ENCODE data around the gene ANKDD1B. TPM values are rescaled to one million over a fixed set of nuclear protein-coding genes. Genes with fewer than 3 reads are reported as not detected.

ANKDD1B gene
- total RNA-seq, 1 experiment from 2014 or later = 0.10 TPM

- ChIA-PET POLR2A (no interaction called here), CTCF (no interaction called here)
- DNase-seq (ENCODE audit: low read depth, low spot score) (no peak), ATAC-seq (no peak)
- TF ChIP-seq POLR2AphosphoS5 (IDR thresholded peaks at IDR 0.05; ENCODE audit: low read depth, low read length) = no peak
- no peak for TF ChIP-seq REST (IDR thresholded peaks at IDR 0.05; ENCODE audit: insufficient read depth in 1 of 2, low read depth in 2 of 2, low read length in 1 of 2)
- TF ChIP-seq SIN3A (IDR thresholded peaks at IDR 0.05; ENCODE audit: borderline replicate concordance, insufficient read depth, low read depth, low read length) = no peak
- TF ChIP-seq TCF7L2 (IDR thresholded peaks at IDR 0.05; ENCODE audit: low read depth, low read length) = no peak
- no peak for TF ChIP-seq CTCF (IDR thresholded peaks at IDR 0.05)
- intact Hi-C loops (cut with micrococcal nuclease; ENCODE audit: unreplicated experiment) = no loop called here
- Histone ChIP-seq H3K4me1 (ENCODE audit: control insufficient read depth, insufficient read depth, low read length) (peaks cover 3% of the 10 kb centered on the region; the same call in 1 of the 2 replicates), H3K36me3 (ENCODE audit: control insufficient read depth, insufficient read depth, low read length) (0 out of 2 replicates have a peak, but pooled peaks cover 6% of the 10 kb centered on the region), H3K27ac (ENCODE audit: low read length) (no peak overlapping the region), H3K27me3 (ENCODE audit: control insufficient read depth, insufficient read depth, low read length) (no peaks in the 10 kb centered on the region), H3K4me3 (ENCODE audit: low read depth in 2 of 2, low read length in 2 of 2) (no peak overlapping the region), H3K9me3 (ENCODE audit: control insufficient read depth, insufficient read depth, low read depth, low read length) (no peaks in the 10 kb centered on the region)
- in situ Hi-C loops (cut with HindIII; ENCODE audit: low pct_unique_long_range_greater_than_20kb, low sequenced_read_pairs) = no loop called here
- no TSS peak for BruUV-seq (replicated peaks)
Observed at GRCh38 chr5:75672616-75673015, 61.4 kb downstream of the ANKDD1B start.

GRCh38 chr5:75675783-75676182 is 64.5 kb downstream of the ANKDD1B start:
- TF ChIP-seq TCF7L2 (IDR thresholded peaks at IDR 0.05; ENCODE audit: low read depth, low read length) (no peak), REST (IDR thresholded peaks at IDR 0.05; ENCODE audit: insufficient read depth in 1 of 2, low read depth in 2 of 2, low read length in 1 of 2) (no peak), CTCF (IDR thresholded peaks at IDR 0.05) (no peak), POLR2AphosphoS5 (IDR thresholded peaks at IDR 0.05; ENCODE audit: low read depth, low read length) (no peak), SIN3A (IDR thresholded peaks at IDR 0.05; ENCODE audit: borderline replicate concordance, insufficient read depth, low read depth, low read length) (no peak)
- Histone ChIP-seq H3K36me3 (ENCODE audit: control insufficient read depth, insufficient read depth, low read length) (peaks cover 9% of the 10 kb centered on the region), H3K27me3 (ENCODE audit: control insufficient read depth, insufficient read depth, low read length) (no peaks in the 10 kb centered on the region), H3K4me1 (ENCODE audit: control insufficient read depth, insufficient read depth, low read length) (no peaks in the 10 kb centered on the region; the same call in 1 of the 2 replicates), H3K4me3 (ENCODE audit: low read depth in 2 of 2, low read length in 2 of 2) (no peak overlapping the region), H3K27ac (ENCODE audit: low read length) (no peak overlapping the region), H3K9me3 (ENCODE audit: control insufficient read depth, insufficient read depth, low read depth, low read length) (no peaks in the 10 kb centered on the region)
- no TSS peak for BruUV-seq (replicated peaks)
- in situ Hi-C loops (cut with HindIII; ENCODE audit: low pct_unique_long_range_greater_than_20kb, low sequenced_read_pairs) = no loop called here
- ATAC-seq = no peak
- CTCF ChIA-PET = no interaction called here
- intact Hi-C loops (cut with micrococcal nuclease; ENCODE audit: unreplicated experiment) = no loop called here
- DNase-seq (ENCODE audit: low read depth, low spot score) = no peak
- POLR2A ChIA-PET = no interaction called here

Data from Panc1 (cell line).